ENCODE results near the gene NCR3LG1.

NCR3LG1 gene

GRCh38 chr11:17371614-17372013 is 20.0 kb downstream of the NCR3LG1 start:
- DNase-seq, result no peak

GRCh38 chr11:17375547-17375946 is 23.9 kb downstream of the NCR3LG1 start:
- DNase-seq, result no peak

- DNase-seq, result no peak
These were observed 24.9 kb downstream of the NCR3LG1 start for GRCh38 chr11:17376493-17376892.

- no peak for DNase-seq
These were observed 27.1 kb downstream of the NCR3LG1 start for GRCh38 chr11:17378655-17379054.

- no peak for DNase-seq
These were observed 28.0 kb downstream of the NCR3LG1 start for GRCh38 chr11:17379383-17380180.

GRCh38 chr11:17381156-17381555 is 29.6 kb downstream of the NCR3LG1 start:
- DNase-seq, result no peak

GRCh38 chr11:17382046-17382728 is 30.6 kb downstream of the NCR3LG1 start:
- no peak for DNase-seq

GRCh38 chr11:17383461-17383860 is 31.9 kb downstream of the NCR3LG1 start:
- DNase-seq, result no peak

- DNase-seq, result peak; percentile 81
These were observed 32.5 kb downstream of the NCR3LG1 start for GRCh38 chr11:17384002-17384511.

GRCh38 chr11:17385492-17385891 is 33.9 kb downstream of the NCR3LG1 start:
- no peak for DNase-seq

GRCh38 chr11:17385926-17386325 is 34.3 kb downstream of the NCR3LG1 start:
- no peak for DNase-seq

- DNase-seq, result no peak
These were observed 34.9 kb downstream of the NCR3LG1 start for GRCh38 chr11:17386331-17387084.

- no peak for DNase-seq
These were observed 35.7 kb downstream of the NCR3LG1 start for GRCh38 chr11:17387254-17387653.

- DNase-seq, result no peak
These were observed 36.2 kb downstream of the NCR3LG1 start for GRCh38 chr11:17387811-17388210.

- no peak for DNase-seq
These were observed 37.1 kb downstream of the NCR3LG1 start, which contains the start of gene KCNJ11 for GRCh38 chr11:17388609-17389210. KCNJ11 (minus strand) TSS chr11:17388659; CDS start chr11:17388091, 568 bp downstream.

- DNase-seq, result peak; percentile 90
These were observed 37.8 kb downstream of the NCR3LG1 start for GRCh38 chr11:17389211-17389956.

- DNase-seq, result no peak
These were observed 38.5 kb downstream of the NCR3LG1 start for GRCh38 chr11:17389957-17390649.

- peak; percentile 47 for DNase-seq
These were observed 40.1 kb downstream of the NCR3LG1 start for GRCh38 chr11:17391493-17392355.

- DNase-seq, result no peak
These were observed 41.3 kb downstream of the NCR3LG1 start for GRCh38 chr11:17392872-17393271.

- DNase-seq, result no peak
These were observed 41.9 kb downstream of the NCR3LG1 start for GRCh38 chr11:17393472-17393871.
